Neural cell (in vitro differentiated cells): Measurements from ENCODE around the gene THOC2. TPM values are rescaled to one million over a fixed set of nuclear protein-coding genes. Genes with fewer than 3 reads are reported as not detected.
"Not testable (repeated sequence)": the region's sequence is repeated elsewhere in the genome, so short reads cannot be mapped to it uniquely, and the experiment has no call there.

Experiments
- H2AFZ ChIP-seq: fragments of 200-600, 300-800 bp; sonication (generic), shearing (Covaris generic); 2 replicates; pipeline ENCODE4 v1.6.0; 2014; ENCODE audit warnings: low read depth, mild to moderate bottlenecking, antibody characterized with exemption, low read length, moderate library complexity
- H3F3A ChIP-seq: fragments of 200-600 bp; shearing (Covaris generic); 2 replicates; pipeline ENCODE4 v1.6.1; 2016; ENCODE audit warnings: mild to moderate bottlenecking, moderate library complexity, mixed read lengths, antibody characterized with exemption, low read length; ENCODE audit not compliant: insufficient read depth, poor library complexity, severe bottlenecking
- H3K27ac ChIP-seq: fragments of 200-600, 300-800 bp; sonication (generic), shearing (Covaris generic); 2 replicates; pipeline ENCODE4 v1.5.1; 2014; ENCODE audit warnings: mild to moderate bottlenecking, low read length, moderate library complexity
- H3K27me3 ChIP-seq: fragments of 300-800, 200-600 bp; sonication (generic), shearing (Covaris generic); 2 replicates; pipeline ENCODE4 v1.6.0; 2014; ENCODE audit warnings: mild to moderate bottlenecking, low read depth, low read length, moderate library complexity; ENCODE audit not compliant: insufficient read depth
- H3K36me3 ChIP-seq: fragments of 300-800, 200-600 bp; sonication (generic), shearing (Covaris generic); 2 replicates; pipeline ENCODE4 v1.5.1; 2014; ENCODE audit warnings: mild to moderate bottlenecking, antibody characterized with exemption, low read length, moderate library complexity; ENCODE audit not compliant: insufficient read depth
- H3K4me2 ChIP-seq: fragments of 300-800, 200-600 bp; sonication (generic), shearing (Covaris generic); 2 replicates; pipeline ENCODE4 v1.6.0; 2014; ENCODE audit warnings: mild to moderate bottlenecking, low read length
- H3K4me3 ChIP-seq: fragments of 300-800, 200-600 bp; sonication (generic), shearing (Covaris generic); 2 replicates; pipeline ENCODE4 v1.5.1; 2014; ENCODE audit warnings: mild to moderate bottlenecking, low read length, moderate library complexity
- H3K79me2 ChIP-seq: fragments of 200-600 bp; shearing (Covaris generic); replicated peaks from 2 replicates; pipeline ENCODE4 v1.6.0; 2014; ENCODE audit warnings: mild to moderate bottlenecking, low read length, moderate library complexity; ENCODE audit not compliant: insufficient read depth
- H3K9ac ChIP-seq: fragments of 300-800, 200-600 bp; sonication (generic), shearing (Covaris generic); 2 replicates; pipeline ENCODE4 v1.6.1; 2016; ENCODE audit warnings: mild to moderate bottlenecking, low read length, mixed read lengths
- H3K9me2 ChIP-seq: fragments of 200-600 bp; shearing (Covaris generic); 2 replicates; pipeline ENCODE4 v1.6.1; 2016; ENCODE audit warnings: mild to moderate bottlenecking, low read length, mixed read lengths; ENCODE audit not compliant: insufficient read depth
- H3K9me3 ChIP-seq: fragments of 200-600, 300-800 bp; sonication (generic), shearing (Covaris generic); 2 replicates; pipeline ENCODE4 v1.6.1; 2016; ENCODE audit warnings: mild to moderate bottlenecking, mixed run types, low read length, moderate library complexity, mixed read lengths
- H4K20me1 ChIP-seq: fragments of 200-600 bp; shearing (Covaris generic); 2 replicates; pipeline ENCODE4 v1.6.1; 2016; ENCODE audit warnings: mild to moderate bottlenecking, mixed run types; ENCODE audit not compliant: insufficient read depth
- CTCF ChIP-seq: fragments of 450-650 bp; IDR thresholded peaks from 2 replicates; pipeline ENCODE4 v1.5.1; 2014; ENCODE audit warnings: antibody characterized with exemption, mild to moderate bottlenecking, moderate library complexity; ENCODE audit not compliant: poor library complexity, severe bottlenecking
- EP300 ChIP-seq: fragments of 450-650 bp; conservative IDR thresholded peaks from 2 replicates; pipeline ENCODE4 v1.6.1; 2014; ENCODE audit warnings: antibody characterized with exemption, mild to moderate bottlenecking, moderate library complexity; ENCODE audit not compliant: poor library complexity, severe bottlenecking
- EZH2 ChIP-seq: fragments of 200-600, 300-800 bp; shearing (Covaris generic), sonication (generic); IDR thresholded peaks from 2 replicates; pipeline ENCODE4 v1.6.1; 2014; ENCODE audit warnings: antibody characterized with exemption, low read length, borderline replicate concordance, mild to moderate bottlenecking; ENCODE audit not compliant: insufficient read depth, poor library complexity, severe bottlenecking
- MXI1 ChIP-seq: fragments of 450-650 bp; conservative IDR thresholded peaks from 2 replicates; pipeline ENCODE4 v1.6.1; 2014; ENCODE audit warnings: antibody characterized with exemption, mild to moderate bottlenecking; ENCODE audit not compliant: poor library complexity, severe bottlenecking
- POLR2AphosphoS5 ChIP-seq: IDR thresholded peaks from 2 replicates; pipeline ENCODE4 v1.6.1; 2012
- RAD21 ChIP-seq: fragments of 450-650 bp; conservative IDR thresholded peaks from 2 replicates; pipeline ENCODE4 v1.6.1; 2014; ENCODE audit warnings: antibody characterized with exemption, mild to moderate bottlenecking, moderate library complexity
- REST ChIP-seq: IDR thresholded peaks from 2 replicates; pipeline ENCODE4 v1.6.1; 2012; ENCODE audit warnings: borderline replicate concordance
- SMC3 ChIP-seq: fragments of 450-650 bp; conservative IDR thresholded peaks from 2 replicates; pipeline ENCODE4 v1.6.1; 2014; ENCODE audit warnings: antibody characterized with exemption, mild to moderate bottlenecking, moderate library complexity; ENCODE audit not compliant: poor library complexity
- TAF1 ChIP-seq: IDR thresholded peaks from 2 replicates; pipeline ENCODE4 v1.6.1; 2012; ENCODE audit warnings: low read depth
- polyA plus RNA-seq: library from polyadenylated mRNA; depleted of rRNA; stranded (reverse); fragments of >200 nt; gene quantifications from 2 replicates; pipeline ENCODE4 v1.2.3, GENCODE V29; 2014

The THOC2 gene
- polyA plus RNA-seq, 1 donor from 2014 or later: 95.4 TPM

GRCh38 chrX:123713434-123713833, 19.4 kb downstream of the THOC2 start:
- Histone ChIP-seq H3K4me2 (no peak overlapping the region), H4K20me1 (no peaks in the 10 kb centered on the region), H3K9ac (no peak overlapping the region), H3K79me2 (peaks cover 10% of the 10 kb centered on the region), H3K27me3 (no peaks in the 10 kb centered on the region), H3K9me3 (no peaks in the 10 kb centered on the region), H3K9me2 (no peaks in the 10 kb centered on the region), H3K4me3 (no peak overlapping the region), H3K36me3 (no peaks in the 10 kb centered on the region), H2AFZ (no peak overlapping the region), H3F3A (no peaks in the 10 kb centered on the region), H3K27ac (no peak overlapping the region)
- no peak for TF ChIP-seq EZH2
- TF ChIP-seq MXI1: no peak
- no peak for TF ChIP-seq CTCF
- TF ChIP-seq TAF1: no peak
- TF ChIP-seq EP300: no peak
- TF ChIP-seq SMC3: no peak
- no peak for TF ChIP-seq REST
- no peak for TF ChIP-seq RAD21
- no peak for TF ChIP-seq POLR2AphosphoS5

- not testable (repeated sequence) for H4K20me1 ChIP-seq, H3K27me3 ChIP-seq, H3K9ac ChIP-seq, H3K79me2 ChIP-seq, H3F3A ChIP-seq, H3K4me2 ChIP-seq, H3K27ac ChIP-seq, H3K4me3 ChIP-seq, H3K9me3 ChIP-seq, H2AFZ ChIP-seq, H3K9me2 ChIP-seq, H3K36me3 ChIP-seq
These were observed 21.7 kb downstream of the THOC2 start for GRCh38 chrX:123711201-123711600.

- no peaks in the 10 kb centered on the region for H3K9me2 ChIP-seq
- no peak overlapping the region for H3K4me2 ChIP-seq
- H3K9ac ChIP-seq: no peak overlapping the region
- no peak overlapping the region for H3K27ac ChIP-seq
- no peaks in the 10 kb centered on the region for H4K20me1 ChIP-seq
- no peaks in the 10 kb centered on the region for H3K9me3 ChIP-seq
- no peak overlapping the region for H2AFZ ChIP-seq
- TF ChIP-seq CTCF: no peak
- no peak for TF ChIP-seq RAD21
- no peak for TF ChIP-seq MXI1
- no peak for TF ChIP-seq REST
- TF ChIP-seq POLR2AphosphoS5: no peak
- TF ChIP-seq TAF1: no peak
- TF ChIP-seq EP300: no peak
- TF ChIP-seq SMC3: no peak
- H3K4me3 ChIP-seq: no peak overlapping the region
- no peaks in the 10 kb centered on the region for H3K79me2 ChIP-seq
- H3K36me3 ChIP-seq: no peaks in the 10 kb centered on the region
- no peaks in the 10 kb centered on the region for H3K27me3 ChIP-seq
- H3F3A ChIP-seq: no peaks in the 10 kb centered on the region
These were observed 28.1 kb downstream of the THOC2 start for GRCh38 chrX:123704781-123705180.
